GM12878 (cell line): ENCODE measurements around the gene ANKRD13B.

Source experiments
- ATF3 ChIP-seq: IDR thresholded peaks from 2 replicates; pipeline ENCODE4 v1.6.1; 2011; ENCODE audit warnings: low read depth, mild to moderate bottlenecking, low read length, moderate library complexity, borderline replicate concordance; ENCODE audit errors: extremely low read depth
- CHD1 ChIP-seq: IDR thresholded peaks from 2 replicates; pipeline ENCODE4 v1.6.1; 2012; ENCODE audit warnings: low read depth, low read length, improper control_type of control experiment
- CTCF ChIP-seq, 3 experiments: IDR thresholded peaks in 2 of 3; conservative IDR thresholded peaks in 1 of 3; 2 replicates each; pipeline ENCODE4 v1.5.1; 2011; ENCODE audit warnings: low read depth in 3 of 3, low read length in 3 of 3, mild to moderate bottlenecking in 3 of 3, control low read depth in 2 of 3, moderate library complexity in 2 of 3, inconsistent platforms in 1 of 3, mixed read lengths in 1 of 3; ENCODE audit not compliant: control insufficient read depth in 2 of 3, insufficient read depth in 1 of 3; ENCODE audit errors: extremely low read depth in 1 of 3
- EP300 ChIP-seq, 2 experiments: fragments of 150-350 bp in 1 of 2; IDR thresholded peaks; 2 replicates each; pipeline ENCODE4 v1.6.1; 2011 to 2012; ENCODE audit warnings: low read depth in 2 of 2, low read length in 2 of 2, borderline replicate concordance in 1 of 2, improper control_type of control experiment in 1 of 2, inconsistent platforms in 1 of 2; ENCODE audit not compliant: control insufficient read depth in 1 of 2
- PML ChIP-seq: IDR thresholded peaks from 2 replicates; pipeline ENCODE4 v1.6.1; 2012; ENCODE audit warnings: low read length, inconsistent platforms
- POLR2A ChIP-seq: IDR thresholded peaks from 2 replicates; pipeline ENCODE4 v1.6.1; 2011; ENCODE audit warnings: low read depth, mild to moderate bottlenecking, low read length
- SRF ChIP-seq, 2 experiments: IDR thresholded peaks; 2 replicates each; pipeline ENCODE4 v1.6.1; 2011; ENCODE audit warnings: low read depth in 2 of 2, low read length in 2 of 2, mild to moderate bottlenecking in 1 of 2, moderate library complexity in 1 of 2

GRCh38 chr17:29608986-29609385 lies 16.1 kb downstream of the ANKRD13B start:
- TF ChIP-seq PML (no peak), SRF (IDR thresholded peaks at IDR 0.05; ENCODE audit: low read depth in 2 of 2, low read length in 2 of 2) (no peak), CHD1 (no peak), POLR2A (no peak), ATF3 (no peak), CTCF (IDR thresholded peaks at IDR 0.05 in 2 of 3, conservative IDR thresholded peaks at IDR 0.05 in 1 of 3; ENCODE audit: control insufficient read depth in 2 of 3, extremely low read depth in 1 of 3, insufficient read depth in 1 of 3, low read depth in 3 of 3, low read length in 3 of 3) (no peak), EP300 (IDR thresholded peaks at IDR 0.05; ENCODE audit: borderline replicate concordance in 1 of 2, control insufficient read depth in 1 of 2, low read depth in 2 of 2, low read length in 2 of 2) (no peak)
